Globus pallidus (tissue), 1 donor: Measurements from ENCODE around the gene AIDA.
"Not testable (repeated sequence)": the region's sequence is repeated elsewhere in the genome, so short reads cannot be mapped to it uniquely, and the experiment has no call there.

ENCODE experiments used
- DNase-seq: peaks from one replicate; pipeline ENCODE4 v3.0.0-alpha.2; 2015; ENCODE audit warnings: low spot score

The AIDA gene

GRCh38 chr1:222712253-222713090, at the start of gene AIDA, which contains the start of gene BROX:
AIDA (minus strand) TSS chr1:222712491; CDS start chr1:222712317, 174 bp downstream.
BROX (plus strand) TSS chr1:222712564; CDS start chr1:222715700, 3,136 bp downstream.
- peak; percentile 91 for DNase-seq

GRCh38 chr1:222761083-222761482, 48.8 kb upstream of the AIDA start:
- no peak for DNase-seq

- DNase-seq = no peak
These were observed 47.3 kb upstream of the AIDA start for GRCh38 chr1:222759451-222760035.

GRCh38 chr1:222757646-222758268, 45.5 kb upstream of the AIDA start:
- no peak for DNase-seq

- peak; percentile 49 for DNase-seq
These were observed 42.3 kb upstream of the AIDA start for GRCh38 chr1:222754366-222755139.

- no peak for DNase-seq
These were observed 39.0 kb upstream of the AIDA start for GRCh38 chr1:222751255-222751654.

- DNase-seq = no peak
These were observed 38.4 kb upstream of the AIDA start for GRCh38 chr1:222750651-222751050.

GRCh38 chr1:222749927-222750326, 37.6 kb upstream of the AIDA start:
- DNase-seq = no peak

- DNase-seq = not testable (repeated sequence)
These were observed 29.6 kb upstream of the AIDA start for GRCh38 chr1:222741630-222742457.

GRCh38 chr1:222739929-222740328, 27.6 kb upstream of the AIDA start:
- DNase-seq = no peak

- no peak for DNase-seq
These were observed 27.2 kb upstream of the AIDA start for GRCh38 chr1:222739465-222739864.

- DNase-seq = no peak
These were observed 24.7 kb upstream of the AIDA start, which contains the start of gene FAM177B for GRCh38 chr1:222736972-222737371. FAM177B (plus strand) TSS chr1:222737202; CDS start chr1:222746546, 9,344 bp downstream.

GRCh38 chr1:222736470-222736869, 24.2 kb upstream of the AIDA start:
- DNase-seq = no peak

- no peak for DNase-seq
These were observed 22.4 kb upstream of the AIDA start for GRCh38 chr1:222734740-222735139.

- peak; percentile 42 for DNase-seq
These were observed 20.2 kb upstream of the AIDA start for GRCh38 chr1:222732216-222733159.

- no peak for DNase-seq
These were observed 18.6 kb upstream of the AIDA start for GRCh38 chr1:222730866-222731265.

- peak; percentile 78 for DNase-seq
These were observed 16.5 kb upstream of the AIDA start for GRCh38 chr1:222728746-222729145.

GRCh38 chr1:222716393-222716792, 4.1 kb upstream of the AIDA start:
- no peak for DNase-seq

GRCh38 chr1:222713091-222713961, 1.0 kb upstream of the AIDA start:
- peak; percentile 95 for DNase-seq
